Neuronal stem cell (in vitro differentiated cells): ENCODE data around the gene EIF4E3.

Source experiments
- DNase-seq: peaks from one replicate; pipeline ENCODE4 v3.0.0-alpha.2; 2013; ENCODE audit warnings: low spot score
- H2AFZ ChIP-seq: one replicate; pipeline ENCODE4 v1.6.1; 2013; ENCODE audit warnings: mild to moderate bottlenecking, low read length, inconsistent platforms
- H2AK5ac ChIP-seq: 2 replicates; pipeline ENCODE4 v1.6.1; 2013; ENCODE audit warnings: low read depth, mild to moderate bottlenecking, inconsistent platforms, low read length, moderate library complexity, mixed read lengths
- H2BK120ac ChIP-seq: 2 replicates; pipeline ENCODE4 v1.6.1; 2013; ENCODE audit warnings: low read depth, mild to moderate bottlenecking, inconsistent platforms, low read length, moderate library complexity, mixed read lengths
- H2BK12ac ChIP-seq: one replicate; pipeline ENCODE4 v1.6.1; 2013; ENCODE audit warnings: low read length, inconsistent platforms
- H2BK15ac ChIP-seq: 2 replicates; pipeline ENCODE4 v1.6.1; 2013; ENCODE audit warnings: mild to moderate bottlenecking, low read length, inconsistent platforms, mixed read lengths
- H2BK5ac ChIP-seq: one replicate; pipeline ENCODE4 v1.6.1; 2013; ENCODE audit warnings: inconsistent platforms, mild to moderate bottlenecking, low read length, moderate library complexity
- H3K14ac ChIP-seq: one replicate; pipeline ENCODE4 v1.6.1; 2013; ENCODE audit warnings: low read length, inconsistent platforms
- H3K18ac ChIP-seq: 2 replicates; pipeline ENCODE4 v1.6.1; 2013; ENCODE audit warnings: low read length, inconsistent platforms
- H3K23ac ChIP-seq: 2 replicates; pipeline ENCODE4 v1.6.1; 2013; ENCODE audit warnings: low read depth, mild to moderate bottlenecking, mixed read lengths, low read length, inconsistent platforms; ENCODE audit not compliant: poor library complexity
- H3K27ac ChIP-seq: replicated peaks from 3 replicates; pipeline ENCODE4 v1.5.1; 2013; ENCODE audit warnings: low read length, inconsistent platforms
- H3K27me3 ChIP-seq, 3 experiments: 2 replicates each; pipeline ENCODE4 v1.6.1; 2013; ENCODE audit warnings: low read length in 3 of 3, mild to moderate bottlenecking in 2 of 3, inconsistent platforms in 1 of 3, low read depth in 1 of 3, mixed read lengths in 1 of 3, moderate library complexity in 1 of 3; ENCODE audit not compliant: control insufficient read depth in 3 of 3, insufficient read depth in 3 of 3
- H3K36me3 ChIP-seq, 2 donors: replicated peaks in 1 of 2; 2 replicates each; pipeline ENCODE4 v1.6.1; 2013; ENCODE audit warnings: low read length in 2 of 2; ENCODE audit not compliant: control insufficient read depth in 2 of 2, insufficient read depth in 2 of 2
- H3K4ac ChIP-seq: 2 replicates; pipeline ENCODE4 v1.6.1; 2013; ENCODE audit warnings: inconsistent platforms, mild to moderate bottlenecking, low read length, moderate library complexity
- H3K4me1 ChIP-seq, 2 donors: 1 replicate in 1 of 2; 2 replicates in 1 of 2; pipeline ENCODE4 v1.6.1; 2013; ENCODE audit warnings: low read length in 2 of 2, low read depth in 1 of 2; ENCODE audit not compliant: control insufficient read depth in 2 of 2, insufficient read depth in 1 of 2
- H3K4me2 ChIP-seq: one replicate; pipeline ENCODE4 v1.6.1; 2013; ENCODE audit warnings: mild to moderate bottlenecking, low read length, inconsistent platforms; ENCODE audit not compliant: insufficient read depth, poor library complexity, severe bottlenecking
- H3K4me3 ChIP-seq, 2 donors: 2 replicates each; pipeline ENCODE4 v1.5.1; 2013; ENCODE audit warnings: low read length in 2 of 2, mild to moderate bottlenecking in 2 of 2, inconsistent platforms in 1 of 2, moderate library complexity in 1 of 2
- H3K79me1 ChIP-seq: one replicate; pipeline ENCODE4 v1.6.1; 2013; ENCODE audit warnings: low read depth, mild to moderate bottlenecking, inconsistent platforms, low read length, moderate library complexity
- H3K9ac ChIP-seq: one replicate; pipeline ENCODE4 v1.6.1; 2013; ENCODE audit warnings: mild to moderate bottlenecking, low read depth, low read length, inconsistent platforms; ENCODE audit not compliant: poor library complexity
- H3K9me3 ChIP-seq, 2 donors: replicated peaks in 1 of 2; 2 replicates each; pipeline versions ENCODE3 to v1.6.1; 2013; ENCODE audit warnings: low read length in 2 of 2, mild to moderate bottlenecking in 2 of 2, inconsistent platforms in 1 of 2, low read depth in 1 of 2, mixed read lengths in 1 of 2, moderate library complexity in 1 of 2; ENCODE audit not compliant: control insufficient read depth in 2 of 2, insufficient read depth in 1 of 2
- H4K8ac ChIP-seq: one replicate; pipeline ENCODE4 v1.6.1; 2013; ENCODE audit warnings: low read depth, mild to moderate bottlenecking, inconsistent platforms, low read length, moderate library complexity
- H4K91ac ChIP-seq: one replicate; pipeline ENCODE4 v1.6.1; 2013; ENCODE audit warnings: low read length, low read depth, mild to moderate bottlenecking, inconsistent platforms; ENCODE audit not compliant: poor library complexity
- WGBS, 2 donors: extraction: QIAGEN DNeasy Blood & Tissue Kit; methylation state at CpG; one replicate each; pipeline ENCODE4 v1.1.7; 2013; ENCODE audit warnings: missing lambda C conversion rate in 2 of 2, mixed read lengths in 1 of 2; ENCODE audit not compliant: insufficient read length in 2 of 2, insufficient replicate concordance in 1 of 2; ENCODE audit errors: extremely low coverage in 2 of 2; 5-methylcytosine and 5-hydroxymethylcytosine counted together

EIF4E3 gene

GRCh38 chr3:71744738-71745137, 19.5 kb upstream of the EIF4E3 start:
- no peak overlapping the region for H2AFZ ChIP-seq
- no peak for DNase-seq
- H3K79me1 ChIP-seq = no peaks in the 10 kb centered on the region
- H3K9me3 ChIP-seq = no peaks in the 10 kb centered on the region
- no CpG with 5 or more reads among the region's 3 CpGs for WGBS, 2 donors
- no peak overlapping the region for H2BK12ac ChIP-seq
- H3K36me3 ChIP-seq = no peaks in the 10 kb centered on the region
- no peak overlapping the region for H3K4me2 ChIP-seq
- no peak overlapping the region for H3K23ac ChIP-seq
- H2BK120ac ChIP-seq = no peak overlapping the region
- H2BK5ac ChIP-seq = no peak overlapping the region
- H4K91ac ChIP-seq = no peak overlapping the region
- no peak overlapping the region for H3K4me3 ChIP-seq
- H3K9ac ChIP-seq = no peak overlapping the region
- no peak overlapping the region for H3K27ac ChIP-seq
- no peak overlapping the region for H4K8ac ChIP-seq
- H3K4ac ChIP-seq = no peak overlapping the region
- no peaks in the 10 kb centered on the region for H3K4me1 ChIP-seq
- H2AK5ac ChIP-seq = no peak overlapping the region
- H3K18ac ChIP-seq = no peak overlapping the region
- no peak overlapping the region for H3K14ac ChIP-seq
- H2BK15ac ChIP-seq = no peak overlapping the region
- H3K27me3 ChIP-seq = peaks cover 0 to 4% (median 0%) of the 10 kb centered on the region in 3 experiments

DNA sequence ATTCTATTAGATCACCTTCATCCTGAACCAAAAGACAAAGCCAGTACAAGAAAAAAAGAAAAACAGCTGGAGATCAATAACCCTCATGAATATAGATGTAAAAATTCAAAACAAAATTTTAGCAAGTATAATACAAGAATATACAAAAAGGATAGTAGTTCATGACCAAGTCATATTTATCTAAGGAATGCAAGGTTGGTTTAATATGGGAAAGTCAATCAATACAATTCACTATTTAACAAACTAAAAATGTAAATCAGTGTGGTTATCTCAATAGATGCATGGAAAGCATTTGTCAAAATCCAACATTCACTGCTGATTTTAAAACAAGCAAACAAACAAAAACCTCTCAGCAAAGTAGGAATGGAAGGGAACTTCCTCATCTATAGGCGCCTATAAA, 17.4 kb upstream of the EIF4E3 start:
- Histone ChIP-seq H3K9me3 (no peaks in the 10 kb centered on the region), H3K79me1 (no peaks in the 10 kb centered on the region), H2BK5ac (no peak overlapping the region), H2BK12ac (no peak overlapping the region), H3K4me2 (no peak overlapping the region), H4K91ac (no peak overlapping the region), H2BK15ac (no peak overlapping the region), H2AFZ (no peak overlapping the region), H3K14ac (no peak overlapping the region), H3K27me3 (no peaks in the 10 kb centered on the region), H4K8ac (no peak overlapping the region), H3K9ac (no peak overlapping the region), H3K23ac (no peak overlapping the region), H3K36me3 (no peaks in the 10 kb centered on the region), H3K18ac (no peak overlapping the region), H3K4ac (no peak overlapping the region), H3K4me3 (no peak overlapping the region), H3K27ac (no peak overlapping the region), H2AK5ac (no peak overlapping the region), H3K4me1 (no peaks in the 10 kb centered on the region), H2BK120ac (no peak overlapping the region)
- no peak for DNase-seq
- no CpG with 5 or more reads among the region's 1 CpG for WGBS, 2 donors

- Histone ChIP-seq H3K14ac (no peak overlapping the region), H2BK15ac (no peak overlapping the region), H2BK120ac (no peak overlapping the region), H3K36me3 (no peaks in the 10 kb centered on the region), H2BK12ac (no peak overlapping the region), H3K9ac (no peak overlapping the region), H3K4me2 (no peak overlapping the region), H3K9me3 (peaks cover 0 to 3% of the 10 kb centered on the region in 2 donors), H3K27me3 (peaks cover 0 to 8% (median 0%) of the 10 kb centered on the region in 3 experiments), H3K23ac (no peak overlapping the region), H2AFZ (no peak overlapping the region), H2AK5ac (no peak overlapping the region), H2BK5ac (no peak overlapping the region), H4K8ac (no peak overlapping the region), H3K4me3 (no peak overlapping the region), H4K91ac (no peak overlapping the region), H3K18ac (no peak overlapping the region), H3K4me1 (no peaks in the 10 kb centered on the region), H3K79me1 (peaks cover 2% of the 10 kb centered on the region), H3K27ac (no peak overlapping the region), H3K4ac (no peak overlapping the region)
- DNase-seq = no peak
- whole genome bisulfite sequencing, 2 donors = no CpG with 5 or more reads among the region's 1 CpG
Measured at GRCh38 chr3:71734881-71735280, 9.7 kb upstream of the EIF4E3 start.

DNA sequence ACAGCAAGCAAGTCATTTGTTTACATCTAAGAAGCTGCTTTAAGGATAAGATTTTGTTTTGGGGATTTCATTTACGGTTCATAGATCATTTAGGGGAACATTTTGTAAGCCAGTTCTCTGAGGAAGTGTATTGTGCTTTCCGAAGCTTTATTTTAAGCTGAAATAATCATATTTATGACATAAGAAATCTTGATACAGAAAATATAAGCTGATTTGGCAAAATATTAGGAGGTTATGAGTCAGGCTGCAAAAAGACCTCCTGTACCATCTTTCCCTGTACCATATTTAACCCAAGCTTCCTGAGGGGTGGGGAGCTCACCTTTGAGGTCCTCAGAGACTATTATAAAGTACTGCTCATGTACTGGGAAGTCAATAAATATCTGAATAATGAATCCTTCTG, 8.1 kb upstream of the EIF4E3 start:
- H3K9me3 ChIP-seq = peaks cover 0 to 3% of the 10 kb centered on the region in 2 donors
- DNase-seq = no peak
- no peak overlapping the region for H3K4me3 ChIP-seq
- H2BK12ac ChIP-seq = no peak overlapping the region
- no peak overlapping the region for H4K8ac ChIP-seq
- H2BK15ac ChIP-seq = no peak overlapping the region
- no peak overlapping the region for H3K4me2 ChIP-seq
- H3K18ac ChIP-seq = no peak overlapping the region
- no peaks in the 10 kb centered on the region for H3K36me3 ChIP-seq
- H3K4me1 ChIP-seq = peaks cover 0 to 8% of the 10 kb centered on the region in 2 donors
- H2BK120ac ChIP-seq = no peak overlapping the region
- H3K79me1 ChIP-seq = peaks cover 2% of the 10 kb centered on the region
- H3K23ac ChIP-seq = no peak overlapping the region
- H3K9ac ChIP-seq = no peak overlapping the region
- WGBS, 2 donors = no CpG with 5 or more reads among the region's 2 CpGs
- H2AFZ ChIP-seq = no peak overlapping the region
- no peak overlapping the region for H3K4ac ChIP-seq
- no peak overlapping the region for H3K14ac ChIP-seq
- peaks cover 0 to 8% (median 0%) of the 10 kb centered on the region in 3 experiments for H3K27me3 ChIP-seq
- no peak overlapping the region for H3K27ac ChIP-seq
- no peak overlapping the region for H2AK5ac ChIP-seq
- H4K91ac ChIP-seq = no peak overlapping the region
- no peak overlapping the region for H2BK5ac ChIP-seq
